Progenitor cell of endocrine pancreas (in vitro differentiated cells): Measurements from ENCODE around the gene HRAS. TPM values are rescaled to one million over a fixed set of nuclear protein-coding genes. Genes with fewer than 3 reads are reported as not detected.
"Not testable (repeated sequence)": the region's sequence is repeated elsewhere in the genome, so short reads cannot be mapped to it uniquely, and the experiment has no call there.

Source experiments
- DNase-seq: peaks from one replicate; pipeline ENCODE4 v3.0.0; 2021; ENCODE audit warnings: low spot score; ENCODE audit not compliant: unreplicated experiment
- H3K27ac Mint-ChIP-seq: 2 replicates; pipeline ENCODE4 v1.8.0; 2021; ENCODE audit warnings: mild to moderate bottlenecking, moderate library complexity, mixed read lengths
- H3K27me3 Mint-ChIP-seq: 2 replicates; pipeline ENCODE4 v1.8.0; 2021; ENCODE audit warnings: mixed read lengths
- H3K36me3 Mint-ChIP-seq: 2 replicates; pipeline ENCODE4 v1.8.0; 2022; ENCODE audit warnings: mixed read lengths; ENCODE audit not compliant: insufficient read depth
- H3K4me1 Mint-ChIP-seq: 2 replicates; pipeline ENCODE4 v1.8.0; 2021; ENCODE audit warnings: low read depth, mixed read lengths
- H3K4me3 Mint-ChIP-seq: 2 replicates; pipeline ENCODE4 v1.8.0; 2021; ENCODE audit warnings: low read depth, mild to moderate bottlenecking, moderate library complexity, mixed read lengths
- H3K9me3 Mint-ChIP-seq: 2 replicates; pipeline ENCODE4 v1.8.0; 2021; ENCODE audit warnings: low read depth, mixed read lengths
- CTCF ChIP-seq: fragments of 200-600 bp; sonication (generic); IDR thresholded peaks from one replicate; pipeline ENCODE4 v1.5.0; 2021; ENCODE audit warnings: antibody characterized with exemption, mild to moderate bottlenecking; ENCODE audit not compliant: unreplicated experiment
- total RNA-seq: library from RNA; stranded (reverse); gene quantifications from 2 replicates; pipeline ENCODE4 v1.2.1, GENCODE V29; 2021

Gene HRAS
- total RNA-seq, 1 donor from 2014 or later, result 61.6 TPM

- H3K36me3 Mint-ChIP-seq, result peaks cover 25% of the 10 kb centered on the region
- peaks cover 1% of the 10 kb centered on the region for H3K4me1 Mint-ChIP-seq
- H3K27me3 Mint-ChIP-seq, result no peaks in the 10 kb centered on the region
- DNase-seq, result no peak
- H3K27ac Mint-ChIP-seq, result no peak overlapping the region
- peak; percentile 76 for TF ChIP-seq CTCF
- peaks cover 12% of the 10 kb centered on the region for H3K9me3 Mint-ChIP-seq
- no peak overlapping the region for H3K4me3 Mint-ChIP-seq
These were observed 16.7 kb downstream of the HRAS start for GRCh38 chr11:518463-519202.

GRCh38 chr11:516918-517685 lies 18.3 kb downstream of the HRAS start:
- not testable (repeated sequence) for H3K4me1 Mint-ChIP-seq, H3K27ac Mint-ChIP-seq, H3K27me3 Mint-ChIP-seq, H3K4me3 Mint-ChIP-seq, DNase-seq
- peaks cover 25% of the 10 kb centered on the region for H3K36me3 Mint-ChIP-seq
- peaks cover 12% of the 10 kb centered on the region for H3K9me3 Mint-ChIP-seq

- TF ChIP-seq CTCF, result no peak
- H3K9me3 Mint-ChIP-seq, result peaks cover 12% of the 10 kb centered on the region
- H3K4me1 Mint-ChIP-seq, result peaks cover 1% of the 10 kb centered on the region
- DNase-seq, result no peak
- peaks cover 28% of the 10 kb centered on the region for H3K36me3 Mint-ChIP-seq
- H3K27me3 Mint-ChIP-seq, result no peaks in the 10 kb centered on the region
- no peak overlapping the region for H3K27ac Mint-ChIP-seq
- no peak overlapping the region for H3K4me3 Mint-ChIP-seq
These were observed 19.0 kb downstream of the HRAS start for GRCh38 chr11:516400-516799.

DNA sequence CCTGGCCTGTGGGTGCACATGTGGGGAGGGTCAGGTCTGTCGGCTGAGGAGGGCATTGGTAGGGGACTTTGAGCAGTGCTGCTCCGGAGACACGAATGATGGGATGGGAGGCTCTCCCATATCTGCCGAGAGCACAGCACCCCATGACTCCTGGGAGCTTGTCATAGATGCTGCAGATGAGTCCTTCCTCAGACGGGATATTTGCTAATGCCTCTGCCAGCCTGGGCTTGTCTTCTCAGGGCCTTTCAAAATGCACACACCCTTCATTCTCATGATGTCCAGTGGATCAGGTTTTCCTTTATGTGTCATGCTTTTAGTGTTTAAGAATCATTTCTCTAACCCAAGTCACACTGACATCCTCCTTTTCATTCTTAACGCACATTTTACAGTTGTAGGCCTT lies 20.2 kb downstream of the HRAS start:
- H3K27me3 Mint-ChIP-seq, result no peaks in the 10 kb centered on the region
- DNase-seq, result no peak

DNA sequence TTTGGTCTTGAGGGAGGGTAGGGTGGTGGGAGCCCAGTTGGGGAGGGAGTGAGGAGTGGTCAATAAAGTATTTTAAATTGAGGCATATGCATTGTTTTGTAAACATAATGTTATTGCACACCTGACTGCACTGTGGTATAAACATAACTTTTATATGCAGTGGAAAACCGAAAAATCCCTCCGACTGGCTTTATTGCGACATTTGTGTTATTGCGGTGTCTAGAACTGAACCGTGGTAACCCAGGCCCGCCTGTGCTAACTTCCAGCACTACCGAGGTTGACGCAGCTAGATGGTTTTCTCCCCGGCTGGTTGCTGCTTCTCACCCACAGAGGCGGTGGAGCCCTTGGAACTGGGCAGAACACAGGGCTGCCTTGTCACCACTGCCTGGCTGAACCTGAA lies 20.8 kb downstream of the HRAS start:
- Mint-ChIP-seq H3K27ac (no peak overlapping the region), H3K4me3 (no peak overlapping the region), H3K9me3 (peaks cover 6% of the 10 kb centered on the region)

More for the DNA sequence above, 20.2 kb downstream of the HRAS start:
- peaks cover 1% of the 10 kb centered on the region for H3K4me1 Mint-ChIP-seq
- no peak overlapping the region for H3K27ac Mint-ChIP-seq
- peaks cover 6% of the 10 kb centered on the region for H3K9me3 Mint-ChIP-seq
- H3K36me3 Mint-ChIP-seq, result peaks cover 23% of the 10 kb centered on the region
- no peak overlapping the region for H3K4me3 Mint-ChIP-seq
- no peak for TF ChIP-seq CTCF

More for the DNA sequence above, 20.8 kb downstream of the HRAS start:
- Mint-ChIP-seq H3K27me3 (no peaks in the 10 kb centered on the region), H3K36me3 (peaks cover 26% of the 10 kb centered on the region), H3K4me1 (peaks cover 1% of the 10 kb centered on the region)
- TF ChIP-seq CTCF, result no peak
- DNase-seq, result no peak
